ENCODE results near the gene TRIM60. TPM values are rescaled to one million over a fixed set of nuclear protein-coding genes. Genes with fewer than 3 reads are reported as not detected.
"Not testable (repeated sequence)": the region's sequence is repeated elsewhere in the genome, so short reads cannot be mapped to it uniquely, and the experiment has no call there.

Gene TRIM60
- total and polyA plus RNA-seq, 4 donors, result not detected

DNA sequence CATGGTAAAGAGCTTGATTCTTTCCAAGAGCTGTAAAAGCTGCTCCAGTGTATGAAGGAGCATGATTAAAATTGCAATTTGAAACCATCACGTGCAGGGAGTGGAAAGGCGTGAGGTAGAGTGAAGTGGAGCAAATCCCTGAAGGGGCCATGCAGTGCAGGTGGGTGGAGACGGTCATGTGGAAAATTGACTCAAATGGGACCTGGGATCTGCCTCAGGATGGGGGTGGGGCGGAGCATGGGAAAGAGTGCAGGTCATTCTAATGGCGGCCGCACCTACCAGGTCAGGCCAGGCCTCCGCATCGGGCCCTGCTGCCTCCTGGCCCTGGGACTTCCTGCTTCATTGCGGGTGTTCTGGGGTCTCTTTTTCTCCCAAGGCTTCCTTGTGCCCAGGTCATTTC lies 25.3 kb upstream of the TRIM60 start:
- no peaks in the 10 kb centered on the region for H3K4me1 ChIP-seq (ENCODE audit: control insufficient read depth in 1 of 2, insufficient read depth in 2 of 2, low read length in 2 of 2)
- ATAC-seq (ENCODE audit: low FRiP score) (peak; percentile 11), DNase-seq (no peak)
- no peak overlapping the region for H3K27ac ChIP-seq (ENCODE audit: low read depth in 1 of 2, low read length in 2 of 2)
- H3K27me3 ChIP-seq (ENCODE audit: control insufficient read depth in 1 of 2, insufficient read depth in 2 of 2, low read length in 1 of 2), result no peaks in the 10 kb centered on the region
- intact Hi-C loops (cut with DNase I), result no loop called here
- no peaks in the 10 kb centered on the region for H3K9me3 ChIP-seq (ENCODE audit: control insufficient read depth, low read length)
- no peaks in the 10 kb centered on the region for H3K36me3 ChIP-seq (ENCODE audit: control insufficient read depth in 1 of 2, insufficient read depth in 2 of 2, low read length in 1 of 2)
- 77 to 88% methylated on average over 9 of the region's 9 CpGs for WGBS, 2 donors
- no peak overlapping the region for H3K4me3 ChIP-seq (ENCODE audit: low read length in 2 of 2)

DNA sequence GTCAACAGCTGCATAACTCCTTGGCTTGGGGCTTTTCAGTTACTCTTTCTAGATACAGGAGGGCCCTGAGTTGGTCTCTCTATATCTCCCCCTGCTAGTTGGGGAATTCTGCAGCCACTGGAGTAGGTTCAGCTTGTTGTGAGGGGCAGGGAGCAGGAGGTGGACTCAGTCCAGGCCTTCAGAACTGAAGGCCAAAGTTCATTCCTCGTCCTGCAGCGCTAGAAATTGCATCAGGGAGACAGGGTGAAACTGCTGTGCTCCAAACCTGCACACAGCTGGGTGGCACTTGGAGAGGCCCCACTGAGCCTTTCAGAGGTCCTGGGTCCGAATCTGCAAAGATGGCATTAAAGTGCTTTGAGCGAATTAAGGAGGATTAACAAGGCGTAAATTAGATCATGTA lies 24.9 kb upstream of the TRIM60 start:
- Histone ChIP-seq H3K9me3 (ENCODE audit: control insufficient read depth, low read length) (no peaks in the 10 kb centered on the region), H3K27me3 (ENCODE audit: control insufficient read depth in 1 of 2, insufficient read depth in 2 of 2, low read length in 1 of 2) (no peaks in the 10 kb centered on the region), H3K36me3 (ENCODE audit: control insufficient read depth in 1 of 2, insufficient read depth in 2 of 2, low read length in 1 of 2) (no peaks in the 10 kb centered on the region), H3K4me3 (ENCODE audit: low read length in 2 of 2) (no peak overlapping the region), H3K27ac (ENCODE audit: low read depth in 1 of 2, low read length in 2 of 2) (no peak overlapping the region), H3K4me1 (ENCODE audit: control insufficient read depth in 1 of 2, insufficient read depth in 2 of 2, low read length in 2 of 2) (no peaks in the 10 kb centered on the region)
- WGBS, 2 donors, result 72 to 86% methylated on average over 5 of the region's 5 CpGs
- intact Hi-C loops (cut with DNase I), result no loop called here
- ATAC-seq (ENCODE audit: low FRiP score) (no peak), DNase-seq (no peak)

DNA sequence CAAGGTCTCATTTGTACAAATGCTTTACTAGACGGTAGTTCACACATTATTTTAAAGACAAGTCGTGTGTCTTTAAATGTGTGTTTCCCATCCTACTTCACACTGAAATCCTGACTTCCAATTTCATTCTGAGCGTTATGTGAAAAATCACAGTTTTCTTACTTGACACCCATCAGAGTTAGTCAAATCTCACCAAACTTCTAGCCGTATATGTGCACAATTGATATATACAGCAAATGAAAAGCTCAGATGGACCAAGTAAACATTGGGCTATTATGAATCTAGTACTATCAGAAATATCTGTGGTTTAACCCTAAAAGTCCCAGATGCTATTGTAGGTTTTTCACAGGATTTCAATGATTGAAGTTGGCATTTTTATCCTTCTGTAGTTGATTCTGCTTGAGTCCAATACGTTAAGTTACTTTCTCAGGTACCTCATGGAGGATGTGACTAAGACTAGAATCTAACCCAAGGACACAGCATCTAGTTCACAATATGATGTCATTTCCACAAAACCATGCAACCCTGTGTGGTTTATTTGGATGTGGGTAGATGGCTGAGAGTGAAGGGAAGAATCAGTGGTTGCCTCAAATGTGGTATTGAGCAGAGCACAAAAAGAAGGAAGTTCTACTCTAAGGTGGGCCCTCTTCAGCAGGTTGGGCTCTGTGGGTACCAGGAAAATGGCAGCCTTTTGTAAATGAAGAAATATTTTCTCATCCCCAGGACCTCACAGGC lies 22.1 kb upstream of the TRIM60 start:
- Histone ChIP-seq H3K4me3 (ENCODE audit: low read length in 2 of 2) (no peak overlapping the region), H3K9me3 (ENCODE audit: control insufficient read depth, low read length) (no peaks in the 10 kb centered on the region), H3K27me3 (ENCODE audit: control insufficient read depth in 1 of 2, insufficient read depth in 2 of 2, low read length in 1 of 2) (no peaks in the 10 kb centered on the region), H3K27ac (ENCODE audit: low read depth in 1 of 2, low read length in 2 of 2) (no peak overlapping the region), H3K4me1 (ENCODE audit: control insufficient read depth in 1 of 2, insufficient read depth in 2 of 2, low read length in 2 of 2) (no peaks in the 10 kb centered on the region), H3K36me3 (ENCODE audit: control insufficient read depth in 1 of 2, insufficient read depth in 2 of 2, low read length in 1 of 2) (no peaks in the 10 kb centered on the region)
- intact Hi-C loops (cut with DNase I), result no loop called here
- DNase-seq (no peak), ATAC-seq (ENCODE audit: low FRiP score) (no peak)
- WGBS, 2 donors, result 73 to 81% methylated on average over 5 of the region's 5 CpGs

- H3K27me3 ChIP-seq (ENCODE audit: control insufficient read depth in 1 of 2, insufficient read depth in 2 of 2, low read length in 1 of 2), result no peaks in the 10 kb centered on the region
- H3K36me3 ChIP-seq (ENCODE audit: control insufficient read depth in 1 of 2, insufficient read depth in 2 of 2, low read length in 1 of 2), result no peaks in the 10 kb centered on the region
- no peak for ATAC-seq (ENCODE audit: low FRiP score)
- intact Hi-C loops (cut with DNase I), result no loop called here
- WGBS, 2 donors, result 67 to 75% methylated on average over 2 of the region's 2 CpGs
- no peak for DNase-seq
- H3K9me3 ChIP-seq (ENCODE audit: control insufficient read depth, low read length), result no peaks in the 10 kb centered on the region
- no peaks in the 10 kb centered on the region for H3K4me1 ChIP-seq (ENCODE audit: control insufficient read depth in 1 of 2, insufficient read depth in 2 of 2, low read length in 2 of 2)
- H3K27ac ChIP-seq (ENCODE audit: low read depth in 1 of 2, low read length in 2 of 2), result no peak overlapping the region
- no peak overlapping the region for H3K4me3 ChIP-seq (ENCODE audit: low read length in 2 of 2)
These were observed 21.3 kb upstream of the TRIM60 start for GRCh38 chr4:165010487-165010886.

- DNase-seq, result no peak
- 85 to 89% methylated on average over 8 of the region's 8 CpGs for WGBS, 2 donors
- H3K4me1 ChIP-seq (ENCODE audit: control insufficient read depth in 1 of 2, insufficient read depth in 2 of 2, low read length in 2 of 2), result no peaks in the 10 kb centered on the region
- no peak for ATAC-seq (ENCODE audit: low FRiP score)
- no peaks in the 10 kb centered on the region for H3K36me3 ChIP-seq (ENCODE audit: control insufficient read depth in 1 of 2, insufficient read depth in 2 of 2, low read length in 1 of 2)
- H3K27me3 ChIP-seq (ENCODE audit: control insufficient read depth in 1 of 2, insufficient read depth in 2 of 2, low read length in 1 of 2), result no peaks in the 10 kb centered on the region
- no peak overlapping the region for H3K4me3 ChIP-seq (ENCODE audit: low read length in 2 of 2)
- no peaks in the 10 kb centered on the region for H3K9me3 ChIP-seq (ENCODE audit: control insufficient read depth, low read length)
- H3K27ac ChIP-seq (ENCODE audit: low read depth in 1 of 2, low read length in 2 of 2), result no peak overlapping the region
- intact Hi-C loops (cut with DNase I), result no loop called here
These were observed 20.8 kb upstream of the TRIM60 start for GRCh38 chr4:165010991-165011390.

- Histone ChIP-seq H3K27me3 (ENCODE audit: control insufficient read depth in 1 of 2, insufficient read depth in 2 of 2, low read length in 1 of 2) (no peaks in the 10 kb centered on the region), H3K9me3 (ENCODE audit: control insufficient read depth, low read length) (no peaks in the 10 kb centered on the region), H3K4me3 (ENCODE audit: low read length in 2 of 2) (no peak overlapping the region), H3K4me1 (ENCODE audit: control insufficient read depth in 1 of 2, insufficient read depth in 2 of 2, low read length in 2 of 2) (no peaks in the 10 kb centered on the region), H3K27ac (ENCODE audit: low read depth in 1 of 2, low read length in 2 of 2) (no peak overlapping the region), H3K36me3 (ENCODE audit: control insufficient read depth in 1 of 2, insufficient read depth in 2 of 2, low read length in 1 of 2) (no peaks in the 10 kb centered on the region)
- DNase-seq, result no peak
- 78 to 84% methylated on average over 5 of the region's 5 CpGs for WGBS, 2 donors
- intact Hi-C loops (cut with DNase I), result no loop called here
- no peak for ATAC-seq (ENCODE audit: low FRiP score)
These were observed 20.4 kb upstream of the TRIM60 start for GRCh38 chr4:165011403-165011802.

- H3K36me3 ChIP-seq (ENCODE audit: control insufficient read depth in 1 of 2, insufficient read depth in 2 of 2, low read length in 1 of 2), result no peaks in the 10 kb centered on the region
- H3K27me3 ChIP-seq (ENCODE audit: control insufficient read depth in 1 of 2, insufficient read depth in 2 of 2, low read length in 1 of 2), result no peaks in the 10 kb centered on the region
- intact Hi-C loops (cut with DNase I), result no loop called here
- DNase-seq (no peak), ATAC-seq (ENCODE audit: low FRiP score) (peak; percentile 56)
- no peak overlapping the region for H3K27ac ChIP-seq (ENCODE audit: low read depth in 1 of 2, low read length in 2 of 2)
- no peaks in the 10 kb centered on the region for H3K9me3 ChIP-seq (ENCODE audit: control insufficient read depth, low read length)
- no peak overlapping the region for H3K4me3 ChIP-seq (ENCODE audit: low read length in 2 of 2)
- no peaks in the 10 kb centered on the region for H3K4me1 ChIP-seq (ENCODE audit: control insufficient read depth in 1 of 2, insufficient read depth in 2 of 2, low read length in 2 of 2)
These were observed 18.1 kb upstream of the TRIM60 start for GRCh38 chr4:165013691-165014090.

GRCh38 chr4:165016971-165017370 lies 14.8 kb upstream of the TRIM60 start:
- DNase-seq, result no peak
- Histone ChIP-seq H3K9me3 (ENCODE audit: control insufficient read depth, low read length) (no peaks in the 10 kb centered on the region), H3K27me3 (ENCODE audit: control insufficient read depth in 1 of 2, insufficient read depth in 2 of 2, low read length in 1 of 2) (no peaks in the 10 kb centered on the region), H3K36me3 (ENCODE audit: control insufficient read depth in 1 of 2, insufficient read depth in 2 of 2, low read length in 1 of 2) (no peaks in the 10 kb centered on the region), H3K27ac (ENCODE audit: low read depth in 1 of 2, low read length in 2 of 2) (no peak overlapping the region), H3K4me1 (ENCODE audit: control insufficient read depth in 1 of 2, insufficient read depth in 2 of 2, low read length in 2 of 2) (no peaks in the 10 kb centered on the region), H3K4me3 (ENCODE audit: low read length in 2 of 2) (no peak overlapping the region)
- intact Hi-C loops (cut with DNase I), result no loop called here
- ATAC-seq (ENCODE audit: low FRiP score), result no peak
- WGBS, 2 donors, result 53 to 54% methylated on average over 5 of the region's 5 CpGs

DNA sequence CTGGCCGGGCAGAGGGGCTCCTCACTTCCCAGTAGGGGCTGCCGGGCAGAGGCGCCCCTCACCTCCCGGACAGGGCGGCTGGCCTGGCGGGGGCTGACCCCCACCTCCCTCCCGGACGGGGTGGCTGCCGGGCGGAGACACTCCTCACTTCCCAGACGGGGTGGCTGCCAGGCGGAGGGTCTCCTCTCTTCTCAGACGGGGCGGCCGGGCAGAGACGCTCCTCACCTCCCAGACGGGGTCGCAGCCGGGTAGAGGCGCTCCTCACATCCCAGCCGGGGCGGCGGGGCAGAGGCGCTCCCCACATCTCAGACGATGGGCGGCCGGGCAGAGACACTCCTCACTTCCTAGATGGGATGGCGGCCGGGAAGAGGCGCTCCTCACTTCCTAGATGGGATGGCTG lies 11.8 kb upstream of the TRIM60 start:
- H3K27ac ChIP-seq (ENCODE audit: low read depth in 1 of 2, low read length in 2 of 2); intact Hi-C loops (cut with DNase I); H3K27me3 ChIP-seq (ENCODE audit: control insufficient read depth in 1 of 2, insufficient read depth in 2 of 2, low read length in 1 of 2); H3K4me3 ChIP-seq (ENCODE audit: low read length in 2 of 2); H3K4me1 ChIP-seq (ENCODE audit: control insufficient read depth in 1 of 2, insufficient read depth in 2 of 2, low read length in 2 of 2); DNase-seq; H3K36me3 ChIP-seq (ENCODE audit: control insufficient read depth in 1 of 2, insufficient read depth in 2 of 2, low read length in 1 of 2); H3K9me3 ChIP-seq (ENCODE audit: control insufficient read depth, low read length); ATAC-seq (ENCODE audit: low FRiP score): not testable (repeated sequence)
- WGBS, 2 donors, result 96 to 97% methylated on average over 12 to 30 of the region's 30 CpGs

Data from aorta (tissue), 5 donors.